DMS53 treated with DMSO at 0.1 percent for 48 hours (cell line): ENCODE data around the gene MAP2K6.

Experiments
- DNase-seq: peaks from one replicate; lab custom pipeline; 2025; ENCODE audit not compliant: unreplicated experiment; lab: John Stamatoyannopoulos, UW

MAP2K6 gene

DNA sequence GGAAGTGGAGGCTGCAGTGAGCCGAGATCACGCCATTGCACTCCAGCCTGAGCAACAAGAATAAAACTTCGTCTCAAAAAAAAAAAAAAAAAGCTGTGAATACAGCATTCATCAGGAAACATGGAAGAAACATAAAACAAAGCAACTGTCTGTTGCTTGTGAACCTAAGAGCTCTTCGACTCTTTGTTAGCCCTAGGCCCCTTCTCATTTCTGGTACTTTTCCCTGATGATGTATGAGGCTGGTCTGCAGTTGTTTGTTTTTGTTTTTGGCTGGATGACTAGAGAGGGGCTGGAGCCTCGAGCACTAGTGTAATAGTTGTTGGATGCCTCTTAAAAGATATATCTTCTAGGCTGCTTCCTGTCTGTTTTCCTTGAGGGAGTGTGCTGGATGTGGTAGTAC, 113.5 kb downstream of the MAP2K6 start:
- DNase-seq, result no peak

DNA sequence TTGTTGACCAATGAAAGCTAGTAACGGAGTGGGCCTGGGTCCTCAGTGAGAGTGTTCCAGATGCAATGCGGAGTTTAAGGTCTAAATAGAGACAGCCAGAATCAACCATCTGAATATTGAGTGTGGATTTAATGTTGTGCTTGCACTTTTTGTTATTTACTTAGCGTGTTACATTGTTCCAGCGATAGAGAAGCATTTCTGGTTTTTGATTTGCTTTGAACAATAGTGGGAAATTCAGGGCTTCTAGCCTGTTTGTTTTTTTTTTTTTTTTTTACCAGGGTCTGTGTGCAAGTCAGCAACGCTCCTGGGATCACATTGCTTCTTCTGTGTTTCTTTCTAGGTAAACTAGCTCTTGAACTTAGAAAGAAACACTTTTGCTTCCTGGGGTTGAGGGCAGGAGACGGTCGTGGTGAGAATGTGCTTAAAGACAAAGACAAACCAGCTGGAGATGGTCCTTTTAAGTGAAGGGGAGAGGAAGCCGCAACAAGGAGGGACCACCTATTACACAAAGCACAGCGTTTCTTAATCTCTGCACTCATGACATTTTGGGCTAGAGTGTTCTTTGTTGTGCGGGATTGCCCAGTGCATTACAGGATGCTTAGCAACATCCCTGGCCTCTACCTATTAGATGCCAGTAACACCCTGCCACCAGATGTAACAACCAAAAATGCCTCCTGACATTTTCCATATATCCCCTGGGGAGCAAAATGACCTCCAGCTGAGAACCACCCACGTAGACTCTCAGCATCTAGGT, 119.2 kb downstream of the MAP2K6 start:
- no peak for DNase-seq

GRCh38 chr17:69534235-69534621, 119.7 kb downstream of the MAP2K6 start:
- no peak for DNase-seq

DNA sequence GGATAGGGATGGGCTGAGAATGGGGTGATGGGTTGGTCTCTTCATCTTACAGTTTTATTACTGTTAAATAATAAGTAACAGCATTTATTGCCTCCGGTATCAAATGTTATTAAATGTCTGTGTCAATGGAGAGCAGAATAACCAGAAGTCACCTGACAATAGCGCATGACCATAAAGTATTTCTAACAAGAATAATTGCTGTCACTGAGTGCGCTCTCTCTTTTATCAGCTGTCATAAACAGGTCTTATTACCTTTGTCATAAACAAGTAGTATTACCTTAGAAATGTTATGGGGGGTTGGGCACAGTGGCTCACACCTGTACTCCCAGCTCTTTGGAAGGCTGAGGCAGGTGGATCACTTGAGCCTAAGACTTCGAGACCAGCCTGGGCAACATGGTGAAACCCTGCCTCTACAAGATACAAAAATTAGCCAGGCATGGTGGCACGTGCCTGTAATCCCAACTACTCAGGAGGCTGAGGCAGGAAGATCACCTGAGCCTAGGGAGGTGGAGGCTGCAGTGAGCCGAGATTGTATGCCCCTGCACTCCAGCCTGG, 120.6 kb downstream of the MAP2K6 start:
- no peak for DNase-seq

GRCh38 chr17:69538795-69539194, 124.3 kb downstream of the MAP2K6 start:
- no peak for DNase-seq

GRCh38 chr17:69539274-69539673, 124.8 kb downstream of the MAP2K6 start:
- DNase-seq, result no peak

DNA sequence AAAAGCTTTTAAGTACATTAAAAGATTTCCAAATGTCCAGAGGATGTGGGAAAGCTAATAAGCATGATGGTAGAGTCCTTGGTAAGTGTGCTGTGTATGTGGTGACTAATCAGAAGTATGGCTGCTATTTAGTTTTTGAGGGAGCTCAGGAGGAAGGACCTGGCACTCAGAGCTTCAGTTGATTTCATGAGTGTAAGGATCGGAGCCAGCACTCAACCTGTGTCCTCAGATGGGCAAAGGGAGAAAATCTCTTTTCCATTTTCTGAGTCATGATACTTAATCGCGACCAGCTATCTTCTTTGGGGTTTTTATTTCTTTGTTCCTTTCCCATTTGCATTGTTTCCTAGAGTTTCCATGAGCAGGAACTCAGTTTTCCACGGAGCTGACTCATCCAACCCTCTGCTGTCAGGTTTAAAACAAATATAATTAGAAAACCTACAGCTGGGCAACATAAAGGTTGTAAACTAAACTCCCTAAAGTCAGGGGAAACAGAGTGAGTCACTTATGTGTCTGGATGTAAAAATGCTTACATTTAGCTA, 125.4 kb downstream of the MAP2K6 start:
- DNase-seq, result peak; percentile 71

DNA sequence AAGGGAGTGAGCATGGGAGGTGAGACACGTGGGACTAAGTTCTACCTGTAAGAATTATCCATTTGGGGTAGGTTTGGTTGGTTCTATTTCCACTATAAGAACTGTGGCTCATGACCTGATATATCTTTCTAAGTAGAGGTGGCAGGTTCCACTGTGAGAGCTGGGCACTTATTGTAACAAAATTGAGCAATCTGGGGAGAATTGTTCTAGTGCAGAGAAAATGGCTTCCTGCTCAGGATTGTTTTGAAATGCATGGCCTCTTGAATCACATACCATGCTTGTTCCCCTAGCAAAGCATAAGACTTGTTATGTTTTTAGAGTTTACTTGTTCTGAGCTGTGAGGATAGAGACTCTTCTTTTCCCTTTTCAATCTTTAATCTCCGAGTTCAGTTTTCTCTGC, 125.9 kb downstream of the MAP2K6 start:
- DNase-seq, result no peak

- DNase-seq, result no peak
These were observed 132.7 kb downstream of the MAP2K6 start for GRCh38 chr17:69547230-69547629.

DNA sequence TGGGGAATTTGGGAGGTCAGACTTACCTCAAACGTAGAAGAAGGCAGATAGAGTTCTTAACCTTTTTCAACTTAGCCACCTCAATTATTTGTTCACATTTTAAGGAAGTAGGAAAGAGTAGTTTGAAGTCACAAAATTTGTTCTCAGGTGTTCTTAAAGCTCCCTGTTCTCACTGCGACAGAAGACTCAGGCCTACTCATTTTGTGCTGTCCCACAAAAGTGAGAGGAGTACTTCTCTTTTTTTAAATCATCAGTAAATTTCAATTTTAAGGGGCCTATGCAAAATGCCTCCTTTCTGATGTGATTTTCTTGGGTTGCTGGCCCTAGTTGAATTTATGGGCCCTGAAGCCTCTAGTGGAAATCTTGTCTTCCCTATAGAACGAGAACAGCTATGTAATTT, 133.4 kb downstream of the MAP2K6 start:
- no peak for DNase-seq

GRCh38 chr17:69551212-69552010, 136.9 kb downstream of the MAP2K6 start:
- no peak for DNase-seq

- no peak for DNase-seq
These were observed 138.6 kb downstream of the MAP2K6 start for GRCh38 chr17:69552986-69553667.

DNA sequence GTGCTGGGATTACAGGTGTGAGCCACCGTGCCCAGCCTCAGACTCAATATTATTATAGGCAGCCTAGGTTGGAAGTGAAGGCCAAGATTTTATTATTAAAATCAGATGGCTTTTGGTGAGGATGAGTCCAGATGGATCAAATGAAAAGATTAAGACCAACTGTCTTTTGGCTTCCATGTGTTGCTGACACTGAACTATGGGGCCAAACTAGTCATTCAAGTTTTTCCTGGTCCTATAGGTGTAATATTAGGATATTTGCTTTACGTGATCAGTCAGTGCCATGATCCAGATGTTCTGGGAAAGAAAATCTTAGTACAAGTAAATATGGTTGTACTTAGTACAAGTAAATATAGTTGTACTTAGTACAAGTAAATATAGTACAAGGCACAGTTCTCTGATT, 140.6 kb downstream of the MAP2K6 start:
- DNase-seq, result peak; percentile 16

- no peak for DNase-seq
These were observed 142.8 kb downstream of the MAP2K6 start for GRCh38 chr17:69557339-69557738.

DNA sequence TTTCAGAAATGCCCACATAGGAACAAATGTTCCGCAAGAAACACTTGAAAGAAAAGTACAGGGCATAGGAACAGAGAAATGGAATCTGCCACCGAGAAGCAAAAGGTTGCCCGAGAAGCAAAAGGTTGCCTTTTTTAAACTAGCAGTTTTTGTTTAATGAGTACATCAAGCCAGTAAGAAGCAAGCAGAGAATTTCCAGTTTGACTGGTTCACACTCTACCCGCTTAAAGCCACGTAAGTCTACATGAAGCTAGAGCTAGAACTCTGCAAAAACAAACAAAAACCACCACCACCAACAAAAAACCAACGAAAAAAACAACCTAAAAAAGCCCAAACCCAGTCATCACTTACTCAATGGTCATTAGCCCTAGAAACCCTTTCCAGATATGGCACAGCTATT, 144.3 kb downstream of the MAP2K6 start:
- DNase-seq, result no peak

DNA sequence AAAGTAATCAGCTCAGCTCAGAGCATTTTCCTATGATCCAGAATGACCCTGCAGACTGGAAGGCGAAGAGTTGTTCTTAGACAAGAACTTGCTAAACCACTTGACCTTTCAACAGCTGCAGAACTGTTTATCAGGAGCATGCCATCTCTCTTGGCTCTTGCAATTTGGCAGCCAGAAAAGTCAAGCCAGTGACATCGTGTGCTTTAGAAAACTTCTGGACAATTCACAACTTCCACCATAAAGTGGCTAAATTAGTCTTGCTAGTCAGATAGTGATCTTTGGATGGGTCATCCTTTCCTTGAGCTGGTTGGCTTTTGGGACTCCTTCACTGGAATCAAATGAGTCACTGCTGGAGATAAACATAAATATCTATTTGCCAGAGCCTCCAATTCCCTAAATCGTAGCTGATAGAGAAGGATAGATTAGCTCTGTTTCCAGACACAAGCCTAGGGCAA, 146.5 kb downstream of the MAP2K6 start:
- DNase-seq, result peak; percentile 10

GRCh38 chr17:69561462-69561861, 147.0 kb downstream of the MAP2K6 start:
- DNase-seq, result no peak

DNA sequence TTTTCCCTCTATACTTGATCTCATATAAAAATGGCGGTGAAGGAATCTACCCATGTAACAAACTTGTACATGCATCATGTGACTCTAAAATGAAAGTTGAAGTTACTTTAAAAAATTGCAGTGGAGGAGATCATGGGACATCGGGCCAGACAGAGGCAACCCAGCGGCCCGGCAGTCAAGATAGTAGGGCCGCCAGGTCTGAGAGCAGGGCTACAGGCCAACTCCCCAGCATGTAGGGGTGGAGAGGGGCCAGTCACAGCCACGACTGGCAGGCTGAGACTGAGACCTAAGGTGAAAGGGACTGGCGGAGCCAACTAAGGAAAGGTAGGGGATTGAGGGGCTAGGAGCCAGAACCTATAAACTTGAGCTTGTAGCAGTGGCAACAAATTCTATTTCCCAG, 150.9 kb downstream of the MAP2K6 start:
- DNase-seq, result no peak

- no peak for DNase-seq
These were observed 152.6 kb downstream of the MAP2K6 start for GRCh38 chr17:69567130-69567529.

GRCh38 chr17:69572747-69573146, 158.2 kb downstream of the MAP2K6 start:
- DNase-seq, result no peak

GRCh38 chr17:69573396-69573795, 158.9 kb downstream of the MAP2K6 start:
- DNase-seq, result no peak
